GM21528 (cell line): ENCODE measurements around the gene MUC20.
"Not testable (repeated sequence)": the region's sequence is repeated elsewhere in the genome, so short reads cannot be mapped to it uniquely, and the experiment has no call there.

Experiments
- ATAC-seq: cut with Tn5 transposase; IDR thresholded peaks from one replicate; pipeline ENCODE4 v1.9.1; 2021; ENCODE audit warnings: mild to moderate bottlenecking, moderate library complexity; ENCODE audit not compliant: unreplicated experiment, low FRiP score

The MUC20 gene

GRCh38 chr3:195692354-195692685 lies 28.5 kb upstream of the MUC20 start:
- no peak for ATAC-seq

- no peak for ATAC-seq
Observed at GRCh38 chr3:195692781-195693427, 27.9 kb upstream of the MUC20 start.

- ATAC-seq, result no peak
Observed at GRCh38 chr3:195693428-195694216, 27.2 kb upstream of the MUC20 start.

GRCh38 chr3:195694217-195695076 lies 26.3 kb upstream of the MUC20 start:
- ATAC-seq, result not testable (repeated sequence)

GRCh38 chr3:195696632-195697278 lies 24.0 kb upstream of the MUC20 start:
- no peak for ATAC-seq

GRCh38 chr3:195697582-195698324 lies 23.0 kb upstream of the MUC20 start:
- no peak for ATAC-seq

- no peak for ATAC-seq
Observed at GRCh38 chr3:195698325-195698646, 22.5 kb upstream of the MUC20 start.

GRCh38 chr3:195698647-195699387 lies 22.0 kb upstream of the MUC20 start:
- no peak for ATAC-seq

GRCh38 chr3:195699388-195699771 lies 21.4 kb upstream of the MUC20 start:
- no peak for ATAC-seq

GRCh38 chr3:195699860-195700259 lies 20.9 kb upstream of the MUC20 start:
- ATAC-seq, result no peak

- ATAC-seq, result no peak
Observed at GRCh38 chr3:195700319-195700718, 20.5 kb upstream of the MUC20 start.

GRCh38 chr3:195701042-195701915 lies 19.5 kb upstream of the MUC20 start:
- no peak for ATAC-seq

- ATAC-seq, result no peak
Observed at GRCh38 chr3:195703776-195704175, 17.0 kb upstream of the MUC20 start.

- no peak for ATAC-seq
Observed at GRCh38 chr3:195704433-195704999, 16.3 kb upstream of the MUC20 start.

GRCh38 chr3:195705081-195705991 lies 15.4 kb upstream of the MUC20 start:
- ATAC-seq, result no peak

GRCh38 chr3:195708061-195708460 lies 12.7 kb upstream of the MUC20 start:
- ATAC-seq, result no peak
